ENCODE data around the gene TMEM217.

The TMEM217 gene

GRCh38 chr6:37177935-37178517 is 79.9 kb downstream of the TMEM217 start:
- DNase-seq, result no peak

DNA sequence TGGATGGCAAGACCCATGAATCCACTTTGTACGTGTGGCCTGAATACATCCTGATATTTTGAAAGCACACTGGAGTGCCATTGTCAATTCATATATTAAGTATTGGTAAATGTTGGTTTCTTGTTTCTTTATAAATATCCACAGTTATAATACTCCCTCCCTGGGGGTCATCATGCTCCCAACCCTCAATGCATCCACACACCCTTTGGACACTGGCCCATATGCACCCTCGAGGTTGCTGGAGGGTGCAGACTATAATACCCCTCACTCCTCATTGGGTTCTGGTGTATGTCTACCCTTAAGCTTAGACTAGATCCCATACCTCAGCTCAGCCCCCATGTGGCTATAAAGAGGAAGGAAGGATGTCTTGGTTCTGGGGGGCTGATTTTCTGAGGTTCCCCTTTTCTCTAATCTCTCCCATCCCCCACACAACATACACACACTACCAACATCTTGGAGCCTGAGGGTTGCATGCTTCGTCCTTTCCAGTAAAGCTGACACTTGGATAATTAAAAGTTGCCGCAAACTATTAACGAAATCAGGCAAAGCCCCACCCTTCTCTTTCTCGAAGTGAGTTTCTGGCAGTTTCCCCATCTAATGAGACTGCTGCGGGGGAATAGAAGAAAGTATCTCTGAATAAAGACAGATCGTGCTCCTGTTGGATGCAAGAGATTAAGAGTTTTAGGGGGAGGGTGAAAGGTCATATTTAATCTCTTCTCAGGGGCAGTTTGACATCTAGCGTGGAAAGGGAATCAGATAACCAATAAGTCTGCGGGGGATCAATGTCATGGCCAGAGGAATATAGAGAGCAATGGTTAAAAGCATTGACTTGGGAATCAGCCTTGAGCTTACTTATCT is 80.6 kb downstream of the TMEM217 start:
- no peak for DNase-seq

GRCh38 chr6:37176268-37177076 is 81.5 kb downstream of the TMEM217 start:
- DNase-seq, result no peak

GRCh38 chr6:37175332-37176267 is 82.3 kb downstream of the TMEM217 start:
- no peak for DNase-seq

DNA sequence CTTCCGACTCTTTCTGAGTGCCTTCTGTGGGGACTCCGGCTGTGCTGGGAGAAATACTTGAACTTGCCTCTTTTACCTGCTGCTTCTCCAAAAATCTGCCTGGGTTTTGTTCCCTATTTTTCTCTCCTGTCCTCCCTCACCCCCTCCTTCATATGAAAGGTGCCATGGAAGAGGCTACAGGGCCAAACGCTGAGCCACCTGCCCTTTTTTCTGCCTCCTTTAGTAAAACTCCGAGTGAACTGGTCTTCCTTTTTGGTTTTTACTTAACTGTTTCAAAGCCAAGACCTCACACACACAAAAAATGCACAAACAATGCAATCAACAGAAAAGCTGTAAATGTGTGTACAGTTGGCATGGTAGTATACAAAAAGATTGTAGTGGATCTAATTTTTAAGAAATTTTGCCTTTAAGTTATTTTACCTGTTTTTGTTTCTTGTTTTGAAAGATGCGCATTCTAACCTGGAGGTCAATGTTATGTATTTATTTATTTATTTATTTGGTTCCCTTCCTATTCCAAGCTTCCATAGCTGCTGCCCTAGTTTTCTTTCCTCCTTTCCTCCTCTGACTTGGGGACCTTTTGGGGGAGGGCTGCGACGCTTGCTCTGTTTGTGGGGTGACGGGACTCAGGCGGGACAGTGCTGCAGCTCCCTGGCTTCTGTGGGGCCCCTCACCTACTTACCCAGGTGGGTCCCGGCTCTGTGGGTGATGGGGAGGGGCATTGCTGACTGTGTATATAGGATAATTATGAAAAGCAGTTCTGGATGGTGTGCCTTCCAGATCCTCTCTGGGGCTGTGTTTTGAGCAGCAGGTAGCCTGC is 83.2 kb downstream of the TMEM217 start:
- DNase-seq, result no peak

DNA sequence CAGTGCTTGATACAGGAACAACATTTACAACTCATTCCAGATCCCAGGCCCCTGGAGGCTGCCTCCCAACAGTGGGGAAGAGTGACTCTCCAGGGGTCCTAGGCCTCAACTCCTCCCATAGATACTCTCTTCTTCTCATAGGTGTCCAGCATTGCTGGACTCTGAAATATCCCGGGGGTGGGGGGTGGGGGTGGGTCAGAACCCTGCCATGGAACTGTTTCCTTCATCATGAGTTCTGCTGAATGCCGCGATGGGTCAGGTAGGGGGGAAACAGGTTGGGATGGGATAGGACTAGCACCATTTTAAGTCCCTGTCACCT is 83.8 kb downstream of the TMEM217 start:
- no peak for DNase-seq

- no peak for DNase-seq
Observed at GRCh38 chr6:37173493-37174195, 84.3 kb downstream of the TMEM217 start.

DNA sequence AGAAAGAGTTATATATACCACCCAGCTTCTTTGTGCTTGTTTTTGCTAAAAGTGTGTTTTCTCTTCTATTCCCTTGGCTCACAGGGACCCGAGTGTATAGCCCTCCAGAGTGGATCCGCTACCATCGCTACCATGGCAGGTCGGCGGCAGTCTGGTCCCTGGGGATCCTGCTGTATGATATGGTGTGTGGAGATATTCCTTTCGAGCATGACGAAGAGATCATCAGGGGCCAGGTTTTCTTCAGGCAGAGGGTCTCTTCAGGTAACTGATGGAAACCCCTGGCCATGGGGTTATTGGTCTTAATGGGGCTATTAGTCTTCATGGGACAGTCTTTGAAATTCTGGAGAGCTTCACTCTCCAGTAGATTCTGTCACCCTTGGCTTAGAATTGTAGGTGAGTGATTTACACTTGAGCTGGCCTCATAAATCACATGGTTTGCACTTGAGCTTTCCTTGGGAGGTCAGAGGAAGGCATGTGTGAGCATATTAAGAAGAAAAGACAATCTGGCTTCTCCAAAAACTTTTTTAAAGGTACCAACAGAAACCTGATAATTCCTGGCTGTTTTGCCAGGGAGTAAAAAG is 84.9 kb downstream of the TMEM217 start:
- DNase-seq, result no peak

- DNase-seq, result peak; percentile 80
Observed at GRCh38 chr6:37171970-37172812, 85.8 kb downstream of the TMEM217 start.

- DNase-seq, result no peak
Observed at GRCh38 chr6:37171201-37171969, 86.6 kb downstream of the TMEM217 start.

DNA sequence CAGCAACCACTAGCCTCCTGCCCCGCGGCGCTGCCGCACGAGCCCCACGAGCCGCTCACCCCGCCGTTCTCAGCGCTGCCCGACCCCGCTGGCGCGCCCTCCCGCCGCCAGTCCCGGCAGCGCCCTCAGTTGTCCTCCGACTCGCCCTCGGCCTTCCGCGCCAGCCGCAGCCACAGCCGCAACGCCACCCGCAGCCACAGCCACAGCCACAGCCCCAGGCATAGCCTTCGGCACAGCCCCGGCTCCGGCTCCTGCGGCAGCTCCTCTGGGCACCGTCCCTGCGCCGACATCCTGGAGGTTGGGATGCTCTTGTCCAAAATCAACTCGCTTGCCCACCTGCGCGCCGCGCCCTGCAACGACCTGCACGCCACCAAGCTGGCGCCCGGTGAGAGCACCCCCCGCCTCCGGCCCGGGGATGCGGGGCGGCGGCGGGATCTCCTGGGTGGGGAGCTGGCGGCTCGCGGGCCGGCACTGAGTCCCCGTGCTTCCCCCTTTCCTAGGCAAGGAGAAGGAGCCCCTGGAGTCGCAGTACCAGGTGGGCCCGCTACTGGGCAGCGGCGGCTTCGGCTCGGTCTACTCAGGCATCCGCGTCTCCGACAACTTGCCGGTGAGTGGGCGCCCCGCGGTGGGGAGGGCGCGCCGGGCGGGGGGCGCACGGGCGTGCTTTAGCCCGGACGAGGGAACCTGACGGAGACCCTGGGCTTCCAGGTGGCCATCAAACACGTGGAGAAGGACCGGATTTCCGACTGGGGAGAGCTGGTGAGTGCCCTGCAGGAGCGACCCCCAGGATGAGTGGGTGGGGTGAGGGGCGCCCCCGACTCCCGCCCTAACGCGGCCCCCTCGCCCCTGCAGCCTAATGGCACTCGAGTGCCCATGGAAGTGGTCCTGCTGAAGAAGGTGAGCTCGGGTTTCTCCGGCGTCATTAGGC is 87.4 kb downstream of the TMEM217 start:
- DNase-seq, result no peak

- peak; percentile 83 for DNase-seq
Observed at GRCh38 chr6:37169496-37170272, 88.3 kb downstream of the TMEM217 start, which contains the start of gene PIM1. Gene PIM1, plus strand, starts transcription at chr6:37170152. Its CDS starts 424 bp downstream, at chr6:37170576.

DNA sequence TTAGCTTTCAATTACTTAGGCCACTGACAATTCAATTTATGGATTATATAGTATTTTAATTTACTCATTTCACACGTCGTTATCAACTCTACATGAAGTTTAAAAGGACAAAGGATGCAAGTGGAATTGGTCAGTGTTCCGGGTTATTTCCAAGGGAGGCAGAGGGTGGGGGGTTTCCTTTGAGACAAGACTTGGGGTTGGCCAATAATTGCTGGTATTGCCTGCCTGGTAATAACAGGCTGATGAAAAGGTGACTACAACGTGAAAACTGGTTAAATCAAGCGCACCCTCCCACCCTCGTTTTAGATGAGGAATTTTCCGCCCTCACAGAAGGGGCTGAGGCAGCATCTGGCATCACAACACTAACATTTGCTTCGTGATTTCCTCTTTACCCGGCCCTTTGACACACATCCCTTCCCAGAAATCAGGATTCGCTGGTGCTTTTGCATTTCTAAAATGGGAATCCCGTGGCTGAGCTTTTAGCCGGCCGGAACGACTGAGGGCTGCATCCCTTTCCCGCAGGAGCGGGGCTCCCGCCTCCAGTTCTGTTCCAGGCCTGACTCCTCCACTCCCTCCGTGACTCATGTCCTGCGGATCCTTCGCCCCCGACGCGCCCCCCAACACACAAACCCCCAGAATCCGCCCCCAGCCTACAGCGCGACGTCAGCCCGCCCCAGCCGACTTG is 89.0 kb downstream of the TMEM217 start:
- no peak for DNase-seq

GRCh38 chr6:37168163-37168758 is 89.7 kb downstream of the TMEM217 start:
- DNase-seq, result no peak

- no peak for DNase-seq
Observed at GRCh38 chr6:37162740-37163139, 95.2 kb downstream of the TMEM217 start.

Data from NCI-H1048 (cell line).